ENCODE results near the gene CRELD1.
"Not testable (repeated sequence)": the region's sequence is repeated elsewhere in the genome, so short reads cannot be mapped to it uniquely, and the experiment has no call there.

DNA sequence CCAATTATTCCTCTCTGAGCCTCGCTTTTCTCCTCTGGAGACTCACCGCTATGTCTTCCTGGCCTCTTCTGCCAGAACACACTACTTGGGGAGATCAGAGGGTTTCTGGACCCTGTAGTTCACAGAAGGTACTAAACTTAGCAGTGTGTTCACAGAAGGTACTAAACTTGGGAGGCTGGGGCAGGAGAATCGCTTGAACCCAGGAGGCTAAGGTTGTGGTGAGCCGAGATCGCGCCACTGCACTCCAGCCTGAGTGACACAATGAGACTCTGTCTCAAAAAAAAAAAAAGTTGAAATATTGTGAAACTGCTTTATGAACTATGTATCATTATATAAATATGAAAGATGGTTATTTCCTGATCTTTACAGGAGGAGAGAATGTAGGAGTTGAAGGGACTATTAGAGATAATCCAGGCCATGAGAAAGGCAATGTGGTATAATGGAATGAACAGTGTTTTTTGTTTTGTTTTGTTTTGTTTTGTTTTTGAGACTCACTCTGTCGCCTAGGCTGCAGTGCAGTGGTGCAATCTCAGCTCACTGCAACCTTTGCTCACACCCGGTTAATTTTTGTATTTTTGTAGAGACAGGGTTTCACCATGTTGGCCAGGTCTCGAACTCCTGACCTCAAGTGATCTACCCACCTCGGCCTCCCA lies 36.8 kb upstream of the CRELD1 start:
- TF ChIP-seq ETV6 (conservative IDR thresholded peaks at IDR 0.05 in 1 of 2, IDR thresholded peaks at IDR 0.05 in 1 of 2; ENCODE audit: borderline replicate concordance in 1 of 2, low read depth in 1 of 2); NFIC (IDR thresholded peaks at IDR 0.05; ENCODE audit: low read depth, low read length); MTA3 (IDR thresholded peaks at IDR 0.05; ENCODE audit: borderline replicate concordance, low read length); POLR2A (IDR thresholded peaks at IDR 0.05; ENCODE audit: low read depth, low read length); EGR1 (IDR thresholded peaks at IDR 0.05; ENCODE audit: borderline replicate concordance in 1 of 2, low read depth in 2 of 2, low read length in 2 of 2); HDAC2 (IDR thresholded peaks at IDR 0.05); TCF7 (IDR thresholded peaks at IDR 0.05; ENCODE audit: borderline replicate concordance); MEF2A (IDR thresholded peaks at IDR 0.05; ENCODE audit: insufficient read depth, low read depth, low read length): not testable (repeated sequence)
- TF ChIP-seq, protein P1, sequence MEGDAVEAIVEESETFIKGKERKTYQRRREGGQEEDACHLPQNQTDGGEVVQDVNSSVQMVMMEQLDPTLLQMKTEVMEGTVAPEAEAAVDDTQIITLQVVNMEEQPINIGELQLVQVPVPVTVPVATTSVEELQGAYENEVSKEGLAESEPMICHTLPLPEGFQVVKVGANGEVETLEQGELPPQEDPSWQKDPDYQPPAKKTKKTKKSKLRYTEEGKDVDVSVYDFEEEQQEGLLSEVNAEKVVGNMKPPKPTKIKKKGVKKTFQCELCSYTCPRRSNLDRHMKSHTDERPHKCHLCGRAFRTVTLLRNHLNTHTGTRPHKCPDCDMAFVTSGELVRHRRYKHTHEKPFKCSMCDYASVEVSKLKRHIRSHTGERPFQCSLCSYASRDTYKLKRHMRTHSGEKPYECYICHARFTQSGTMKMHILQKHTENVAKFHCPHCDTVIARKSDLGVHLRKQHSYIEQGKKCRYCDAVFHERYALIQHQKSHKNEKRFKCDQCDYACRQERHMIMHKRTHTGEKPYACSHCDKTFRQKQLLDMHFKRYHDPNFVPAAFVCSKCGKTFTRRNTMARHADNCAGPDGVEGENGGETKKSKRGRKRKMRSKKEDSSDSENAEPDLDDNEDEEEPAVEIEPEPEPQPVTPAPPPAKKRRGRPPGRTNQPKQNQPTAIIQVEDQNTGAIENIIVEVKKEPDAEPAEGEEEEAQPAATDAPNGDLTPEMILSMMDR (IDR thresholded peaks at IDR 0.05 in 2 of 3, conservative IDR thresholded peaks at IDR 0.05 in 1 of 3; ENCODE audit: control insufficient read depth in 2 of 3, extremely low read depth in 1 of 3, insufficient read depth in 1 of 3, low read depth in 3 of 3, low read length in 3 of 3), result not testable (repeated sequence)
